Naive thymus-derived CD8-positive, alpha-beta T cell (primary cell): Measurements from ENCODE around the gene OR14J1. TPM values are rescaled to one million over a fixed set of nuclear protein-coding genes. Genes with fewer than 3 reads are reported as not detected.
A peak's percentile ranks its signal among the peaks of the same experiment; 100 is the strongest.
"Not testable (repeated sequence)": the region's sequence is repeated elsewhere in the genome, so short reads cannot be mapped to it uniquely, and the experiment has no call there.

Experiments
- ATAC-seq, 2 donors: fragments of 150-1000 bp; cut with Tn5 transposase in 1 of 2; sonication (Bioruptor Pico), chemical (Tn5 transposase) in 1 of 2; 1 replicate in 1 of 2; 2 replicates in 1 of 2; pipeline ENCODE4 v1.10.0; 2021; ENCODE audit warnings: mild to moderate bottlenecking in 2 of 2, moderate library complexity in 2 of 2
- POLR2A ChIA-PET: fragments of 350-600 bp; sonication (Branson Sonifier 250); formaldehyde crosslinking; loops from one replicate; lab custom pipeline; 2021; ENCODE audit warnings: antibody characterized with exemption; lab: Charles Lee
- DNase-seq, 10 donors: peaks; one replicate each; pipeline versions ENCODE4 v3.0.0 to v3.0.0-alpha.2; 2020 to 2022
- H3K27ac Mint-ChIP-seq, 10 donors: one replicate each; pipeline ENCODE4 v1.8.0; 2020 to 2022; ENCODE audit warnings: mild to moderate bottlenecking in 10 of 10, mixed read lengths in 10 of 10, moderate library complexity in 4 of 10, inconsistent platforms in 1 of 10
- H3K27me3 Mint-ChIP-seq, 5 donors: one replicate each; pipeline ENCODE4 v1.8.0; 2021 to 2022; ENCODE audit warnings: mixed read lengths in 5 of 5
- H3K36me3 Mint-ChIP-seq, 3 donors: one replicate each; pipeline ENCODE4 v1.8.0; 2020 to 2022; ENCODE audit warnings: mixed read lengths in 3 of 3, mild to moderate bottlenecking in 2 of 3, inconsistent platforms in 1 of 3
- H3K4me1 Mint-ChIP-seq, 4 donors: one replicate each; pipeline ENCODE4 v1.8.0; 2021 to 2022; ENCODE audit warnings: mixed read lengths in 4 of 4
- H3K4me3 Mint-ChIP-seq, 10 donors: one replicate each; pipeline ENCODE4 v1.8.0; 2020 to 2022; ENCODE audit warnings: mild to moderate bottlenecking in 10 of 10, mixed read lengths in 10 of 10, moderate library complexity in 6 of 10, inconsistent platforms in 1 of 10
- H3K9me3 Mint-ChIP-seq, 9 donors: one replicate each; pipeline ENCODE4 v1.8.0; 2020 to 2022; ENCODE audit warnings: mixed read lengths in 9 of 9, mild to moderate bottlenecking in 3 of 9, inconsistent platforms in 1 of 9, moderate library complexity in 1 of 9
- polyA plus RNA-seq, 3 donors: library from polyadenylated mRNA; unstranded; fragments of 300-500 nt; fragmentation: Illumina TruSeq; gene quantifications; one replicate each; pipeline ENCODE4 v1.2.3, GENCODE V29; 2021
- total RNA-seq, 8 experiments: library from RNA in 2 of 8; stranded (reverse) in 2 of 8; gene quantifications; one replicate each; pipeline ENCODE4 v1.2.3 and lab custom pipeline; 2021 to 2026

OR14J1 gene
- total and polyA plus RNA-seq, 5 experiments from 2014 or later: not detected

DNA sequence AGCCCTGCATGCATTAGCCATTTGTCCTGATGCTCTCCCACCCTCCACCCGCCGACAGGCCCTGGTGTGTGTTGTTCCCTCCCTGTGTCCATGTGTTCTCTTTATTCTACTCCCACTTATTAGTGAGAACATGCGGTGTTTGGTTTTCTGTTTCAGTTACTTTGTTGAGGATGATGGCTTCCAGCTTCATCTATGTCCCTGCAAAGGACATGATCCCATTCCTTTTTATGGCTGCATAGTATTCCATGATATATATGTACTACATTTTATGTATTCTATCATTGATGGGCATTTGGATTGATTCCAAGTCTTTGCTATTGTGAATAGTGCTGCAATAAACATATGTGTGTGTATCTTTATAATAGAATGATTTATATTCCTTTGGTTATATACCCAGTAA, 47.8 kb downstream of the OR14J1 start:
- H3K27ac Mint-ChIP-seq, POLR2A ChIA-PET, DNase-seq, ATAC-seq, H3K4me1 Mint-ChIP-seq, H3K4me3 Mint-ChIP-seq: not testable (repeated sequence)
- Mint-ChIP-seq H3K9me3 (peaks cover 0 to 36% (median 14%) of the 10 kb centered on the region in 9 donors), H3K27me3 (peaks cover 23 to 48% (median 37%) of the 10 kb centered on the region in 5 donors), H3K36me3 (peaks cover 0 to 22% (median 0%) of the 10 kb centered on the region in 3 donors)

DNA sequence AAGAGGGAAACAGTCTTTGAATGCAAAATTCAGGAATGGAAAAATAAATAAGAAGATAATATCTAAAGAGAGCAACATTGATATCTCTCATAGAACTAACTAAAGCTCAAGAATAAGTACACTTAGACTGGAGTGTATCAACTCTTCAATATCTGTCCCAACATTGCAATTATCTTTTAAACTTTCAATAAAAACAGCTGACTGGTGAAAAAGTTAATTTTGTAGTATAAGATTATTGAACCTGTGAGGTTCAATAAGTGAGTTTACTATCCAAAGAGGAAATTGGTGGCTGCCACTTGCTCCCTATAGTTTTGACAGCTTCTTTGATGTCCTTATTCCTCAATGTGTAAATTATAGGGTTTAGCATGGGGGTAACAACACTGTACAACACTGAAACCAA, 53.5 kb downstream of the OR14J1 start:
- POLR2A ChIA-PET: no interaction called here
- no peak for DNase-seq
- H3K36me3 Mint-ChIP-seq: peaks cover 0 to 18% (median 0%) of the 10 kb centered on the region in 3 donors
- no peak overlapping the region for H3K4me3 Mint-ChIP-seq
- H3K27ac Mint-ChIP-seq: peak overlapping the region in 1 of 10 donors; percentile 31
- peaks cover 0 to 24% (median 11%) of the 10 kb centered on the region in 9 donors for H3K9me3 Mint-ChIP-seq
- no peak for ATAC-seq
- H3K27me3 Mint-ChIP-seq: peaks cover 31 to 73% (median 48%) of the 10 kb centered on the region in 5 donors
- no peaks in the 10 kb centered on the region for H3K4me1 Mint-ChIP-seq

DNA sequence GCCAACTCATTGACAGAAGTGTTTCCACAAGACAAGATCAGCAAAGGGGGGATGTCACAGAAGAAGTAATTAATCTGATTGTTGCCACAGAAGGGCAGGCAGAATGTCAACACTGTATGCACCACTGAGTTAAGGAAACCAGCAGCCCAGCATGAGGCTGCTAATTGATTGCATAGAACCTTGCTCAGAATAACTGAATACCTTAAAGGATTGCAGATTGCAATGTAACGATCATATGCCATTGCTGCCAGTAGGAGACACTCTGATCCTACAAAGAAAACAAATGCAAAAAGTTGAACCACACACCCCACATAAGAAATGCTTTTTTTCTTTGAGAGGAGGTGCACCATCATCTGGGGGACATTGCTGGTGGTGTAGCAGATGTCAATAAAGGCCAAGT, 54.1 kb downstream of the OR14J1 start:
- H3K27me3 Mint-ChIP-seq: peaks cover 33 to 76% (median 50%) of the 10 kb centered on the region in 5 donors
- peaks cover 0 to 18% (median 9%) of the 10 kb centered on the region in 9 donors for H3K9me3 Mint-ChIP-seq
- H3K4me1 Mint-ChIP-seq: no peaks in the 10 kb centered on the region
- H3K4me3 Mint-ChIP-seq: no peak overlapping the region
- POLR2A ChIA-PET: no interaction called here
- DNase-seq (no peak), ATAC-seq (no peak)
- peaks cover 0 to 18% (median 0%) of the 10 kb centered on the region in 3 donors for H3K36me3 Mint-ChIP-seq
- H3K27ac Mint-ChIP-seq: no peak overlapping the region

Other genes starting within 250 kb of the OR14J1 start
- not detected for gene OR2B3, start 214.4 kb upstream of the OR14J1 start, total RNA-seq
- gene OR2B3, start 214.4 kb upstream of the OR14J1 start, polyA plus RNA-seq: not detected
- gene OR2J1, start 202.2 kb upstream of the OR14J1 start, total RNA-seq: not detected
- not detected for gene OR2J1, start 202.2 kb upstream of the OR14J1 start, polyA plus RNA-seq
- gene OR2J3, start 193.6 kb upstream of the OR14J1 start, total RNA-seq: not detected
- gene OR2J3, start 193.6 kb upstream of the OR14J1 start, polyA plus RNA-seq: not detected
- not detected for gene OR2J2, start 130.8 kb upstream of the OR14J1 start, total RNA-seq
- not detected for gene OR2J2, start 130.8 kb upstream of the OR14J1 start, polyA plus RNA-seq
- gene OR5V1, start 67.2 kb downstream of the OR14J1 start, total RNA-seq: not detected
- not detected for gene OR5V1, start 67.2 kb downstream of the OR14J1 start, polyA plus RNA-seq
- not detected for gene OR12D3, start 73.6 kb downstream of the OR14J1 start, total RNA-seq
- gene OR12D3, start 73.6 kb downstream of the OR14J1 start, polyA plus RNA-seq: not detected
- not detected for gene OR12D2, start 93.9 kb downstream of the OR14J1 start, total RNA-seq
- not detected for gene OR12D2, start 93.9 kb downstream of the OR14J1 start, polyA plus RNA-seq
- gene OR12D1, start 113.2 kb downstream of the OR14J1 start, total RNA-seq: not detected
- not detected for gene OR12D1, start 113.2 kb downstream of the OR14J1 start, polyA plus RNA-seq
- not detected for gene OR10C1, start 137.6 kb downstream of the OR14J1 start, total RNA-seq
- gene OR10C1, start 137.6 kb downstream of the OR14J1 start, polyA plus RNA-seq: not detected
- not detected for gene OR11A1, start 155.4 kb downstream of the OR14J1 start, total RNA-seq
- gene OR11A1, start 155.4 kb downstream of the OR14J1 start, polyA plus RNA-seq: not detected
- not detected for gene OR2H1, start 155.5 kb downstream of the OR14J1 start, total RNA-seq
- gene OR2H1, start 155.5 kb downstream of the OR14J1 start, polyA plus RNA-seq: not detected
- gene MAS1L, start 186.3 kb downstream of the OR14J1 start, total RNA-seq: not detected
- gene MAS1L, start 186.3 kb downstream of the OR14J1 start, polyA plus RNA-seq: not detected